ENCODE measurements around the gene GPR15LG. TPM values are rescaled to one million over a fixed set of nuclear protein-coding genes. Genes with fewer than 3 reads are reported as not detected.

GPR15LG gene
- total and polyA plus RNA-seq, 10 of the 15 experiments (the other 5 are each of a cell fraction or from before 2014, with no cell fraction given), result 1.1 to 12.2 (median 1.4) TPM

- Histone ChIP-seq H3K27ac (ENCODE audit: control insufficient read depth, insufficient read depth) (no peak overlapping the region), H3K9me3 (replicated peaks; ENCODE audit: control insufficient read depth, insufficient read depth, low read length) (no peaks in the 10 kb centered on the region), H3K36me3 (ENCODE audit: control insufficient read depth in 2 of 2, insufficient read depth in 2 of 2, low read length in 1 of 2) (no peaks in the 10 kb centered on the region), H2AFZ (ENCODE audit: control insufficient read depth, low read depth, low read length) (no peak overlapping the region), H3K27me3 (replicated peaks in 1 of 2; ENCODE audit: control insufficient read depth in 2 of 2, insufficient read depth in 2 of 2, low read length in 1 of 2) (no peaks in the 10 kb centered on the region; a peak in 2 of 4 replicates), H3K9ac (ENCODE audit: control insufficient read depth, insufficient read depth, low read length) (no peak overlapping the region), H3K4me1 (ENCODE audit: control insufficient read depth, insufficient read depth, low read length) (no peaks in the 10 kb centered on the region), H3K4me2 (ENCODE audit: control insufficient read depth, insufficient read depth) (no peak overlapping the region), H4K20me1 (ENCODE audit: control insufficient read depth, insufficient read depth) (no peaks in the 10 kb centered on the region), H3K4me3 (no peak overlapping the region), H3K79me2 (ENCODE audit: control insufficient read depth, insufficient read depth, low read length) (no peaks in the 10 kb centered on the region)
- ATAC-seq, result no peak
- DNase-seq (ENCODE audit: low read depth, low spot score), result no peak
- ChIA-PET CTCF (interaction anchor here (1.8 kb wide), 1 partner anchor 13 kb away, joined by 10 read pairs; no protein-coding TSS in a partner anchor), SMC1A (ENCODE audit: uncharacterized antibody, unreplicated experiment) (no interaction called here), RAD21 (ENCODE audit: unreplicated experiment) (no interaction called here), POLR2A (no interaction called here)
- no peak for FAIRE-seq
- 15% methylated on average over 4 of the region's 4 CpGs for WGBS (ENCODE audit: insufficient coverage, insufficient replicate concordance, low lambda C conversion rate, missing lambda C conversion rate)
- intact Hi-C loops (cut with micrococcal nuclease; ENCODE audit: unreplicated experiment) (no loop called here), in situ Hi-C loops (cut with MboI) (no loop called here)
- BruUV-seq (replicated peaks), result no TSS peak
- TF ChIP-seq BCLAF1 (IDR thresholded peaks at IDR 0.05), result no peak
- TF ChIP-seq MEF2A (IDR thresholded peaks at IDR 0.05; ENCODE audit: insufficient read depth, low read depth, low read length), result no peak
- TF ChIP-seq YBX1 (IDR thresholded peaks at IDR 0.05), result no peak
- TF ChIP-seq NFXL1 (IDR thresholded peaks at IDR 0.05; ENCODE audit: borderline replicate concordance), result no peak
- TF ChIP-seq SUPT20H (IDR thresholded peaks at IDR 0.05; ENCODE audit: borderline replicate concordance, control insufficient read depth, low read depth, low read length), result no peak
- TF ChIP-seq RAD21 (IDR thresholded peaks at IDR 0.05; ENCODE audit: insufficient read depth, low read depth, low read length), result no peak
- TF ChIP-seq JUNB (IDR thresholded peaks at IDR 0.05), result no peak
- no peak for TF ChIP-seq ELK1 (IDR thresholded peaks at IDR 0.05; ENCODE audit: low read depth, low read length)
- TF ChIP-seq ZBTB11 (CRISPR knock-in tag; IDR thresholded peaks at IDR 0.05), result no peak
- TF ChIP-seq MLLT1 (IDR thresholded peaks at IDR 0.05), result no peak
- TF ChIP-seq HDAC6 (IDR thresholded peaks at IDR 0.05; ENCODE audit: unreplicated experiment), result no peak
- no peak for TF ChIP-seq PML (IDR thresholded peaks at IDR 0.05; ENCODE audit: low read length)
- TF ChIP-seq IRF5 (IDR thresholded peaks at IDR 0.05; ENCODE audit: borderline replicate concordance), result no peak
- no peak for TF ChIP-seq HDAC2 (IDR thresholded peaks at IDR 0.05)
- no peak for TF ChIP-seq CEBPB (IDR thresholded peaks at IDR 0.05; ENCODE audit: borderline replicate concordance in 1 of 2, low read depth in 2 of 2, low read length in 2 of 2)
Measured at GRCh38 chr10:84227810-84228209, 54.2 kb downstream of the GPR15LG start.

Data from GM12878 (cell line).